Activated CD4-positive, alpha-beta T cell treated with anti-CD3 and anti-CD28 coated beads, Interleukin-2, amount 50 U/mL, for 1 hour (primary cell): Measurements from ENCODE around the gene B3GALT6.

Experiments used
- DNase-seq: peaks from one replicate; pipeline ENCODE4 v3.0.0-alpha.2; 2020

The B3GALT6 gene

DNA sequence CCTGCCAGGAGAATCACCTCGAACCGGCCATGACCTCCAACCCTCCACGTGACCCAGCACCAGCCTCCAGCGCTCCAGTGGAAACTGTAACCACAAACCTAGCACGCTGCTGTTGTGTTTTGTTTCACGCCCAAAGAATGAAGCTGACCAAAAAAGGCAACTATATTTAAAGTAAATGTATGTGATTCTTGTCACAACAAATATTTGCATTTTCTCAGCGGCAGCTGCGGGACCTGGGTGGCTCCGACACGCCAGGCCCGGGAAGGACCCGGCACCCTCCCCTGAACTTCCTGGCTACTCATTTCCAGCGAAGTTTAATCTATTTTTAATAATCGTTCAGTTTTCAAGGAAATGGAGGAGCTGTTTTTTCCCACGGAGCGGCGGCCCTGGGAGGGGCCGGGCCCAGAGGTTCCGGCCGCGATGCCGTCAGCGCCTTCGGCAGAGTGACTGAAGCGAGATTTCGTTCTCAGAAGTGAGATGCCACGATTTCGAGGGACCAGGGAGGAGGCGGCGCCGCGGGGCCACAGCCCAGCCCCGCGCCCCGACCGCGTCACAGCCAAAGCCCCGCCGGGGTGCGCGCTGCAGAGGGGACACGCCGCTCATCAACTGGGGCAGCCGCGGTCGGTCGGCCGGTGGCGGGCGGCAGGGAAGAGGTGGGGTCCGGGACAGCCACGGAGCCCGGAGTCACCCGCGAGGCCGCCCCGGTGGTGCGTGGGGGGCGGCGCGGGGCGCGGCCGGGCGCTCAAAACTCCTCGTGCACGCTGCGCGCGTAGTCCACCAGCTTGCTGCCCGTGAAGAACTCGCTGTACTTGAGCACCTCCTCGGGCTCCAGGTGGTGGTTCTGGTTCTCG, 15.0 kb upstream of the B3GALT6 start:
- peak; percentile 57 for DNase-seq

DNA sequence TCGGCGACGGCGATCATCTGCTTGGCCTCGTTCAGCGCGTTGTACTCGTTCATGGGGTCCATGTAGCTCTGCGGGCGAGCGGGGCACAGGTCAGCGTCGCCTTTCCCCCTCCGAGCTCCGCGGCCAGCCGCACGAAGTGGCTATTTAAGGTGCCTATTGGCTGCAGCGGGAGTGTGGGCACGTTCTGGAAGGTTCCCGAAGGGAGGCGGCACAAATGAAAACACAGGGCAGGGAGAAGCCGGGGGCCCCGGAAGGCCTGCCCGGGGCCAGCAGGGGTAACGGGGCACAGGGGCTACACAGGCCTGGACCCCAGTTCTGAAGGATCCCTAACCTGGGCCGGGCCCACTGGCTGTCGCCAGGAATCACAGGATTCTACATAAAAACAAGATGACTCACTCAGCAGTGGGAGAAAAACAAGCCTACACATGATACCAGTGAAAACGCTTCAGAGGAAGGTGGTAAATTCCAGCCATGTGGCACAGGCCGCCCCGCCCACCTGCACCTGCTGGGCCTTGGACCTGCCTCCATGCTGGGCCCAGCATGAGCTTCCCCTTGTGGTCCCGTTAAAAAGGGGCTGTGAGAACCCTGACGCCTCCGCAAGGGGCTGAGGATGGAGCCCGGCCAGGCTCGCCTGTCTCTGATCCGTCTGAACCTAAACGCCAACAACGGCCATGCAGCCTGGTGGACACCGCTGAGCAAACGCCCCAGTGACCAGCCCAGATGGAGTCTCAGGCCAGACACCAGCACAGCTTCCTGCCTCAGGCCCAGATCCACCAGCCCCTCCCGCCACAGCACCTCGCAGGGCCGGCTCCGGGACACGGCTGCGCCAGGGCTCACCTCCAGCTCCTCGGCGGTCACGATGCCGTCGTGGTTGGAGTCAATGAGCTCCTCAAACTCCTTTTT, 14.2 kb upstream of the B3GALT6 start:
- DNase-seq: no peak

DNA sequence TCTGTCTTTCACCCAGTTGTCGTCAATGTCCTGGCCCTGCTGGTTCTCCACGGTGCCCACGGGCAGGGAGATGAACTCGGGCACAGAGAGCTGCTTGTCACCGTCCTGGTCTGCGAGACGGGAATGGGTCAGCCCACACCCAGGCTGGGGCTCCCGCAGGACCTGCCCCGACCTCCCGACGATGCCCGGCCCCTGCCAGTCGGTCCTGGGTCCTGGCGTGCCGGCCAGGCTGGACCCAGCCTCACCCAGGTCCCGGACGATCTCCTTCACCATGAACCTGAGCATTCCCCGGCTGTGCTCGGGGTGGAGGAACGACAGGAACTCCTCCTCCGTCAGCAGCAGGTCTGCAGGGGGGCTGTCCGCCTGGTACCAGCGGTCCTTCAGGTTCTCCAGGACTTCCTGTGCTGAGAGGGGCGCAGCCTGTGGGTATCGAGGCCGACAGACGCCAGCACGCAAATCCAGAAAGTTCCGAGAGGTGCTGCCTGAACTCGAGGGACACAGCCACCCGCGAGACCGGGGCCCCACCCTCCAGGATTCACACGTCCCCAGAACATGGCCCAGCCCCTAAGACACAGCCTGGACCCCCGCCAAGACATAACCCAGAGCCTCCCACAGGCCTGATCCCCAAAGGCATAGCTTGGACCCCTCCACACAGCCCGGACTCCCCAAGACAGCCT, 13.4 kb upstream of the B3GALT6 start:
- no peak for DNase-seq

DNA sequence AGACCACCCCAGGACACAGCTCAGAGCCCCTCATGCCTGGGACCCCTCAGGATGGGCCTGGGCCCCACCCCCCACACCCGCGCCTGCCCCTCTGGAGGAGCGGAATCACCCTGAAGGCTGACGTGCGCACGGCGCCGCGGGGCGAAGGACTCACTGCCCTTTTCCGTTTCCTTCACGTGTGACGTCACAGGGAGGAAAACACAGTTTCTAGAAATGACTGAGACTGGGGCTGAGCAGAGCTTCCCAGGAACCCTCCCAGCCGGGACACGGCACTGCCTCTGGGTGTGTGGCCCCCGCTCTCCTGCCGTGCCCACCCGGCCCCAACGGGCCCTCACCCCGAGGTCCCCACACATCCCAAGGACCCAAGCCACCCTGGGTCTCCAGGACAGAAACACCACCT, 12.7 kb upstream of the B3GALT6 start:
- peak; percentile 60 for DNase-seq

DNA sequence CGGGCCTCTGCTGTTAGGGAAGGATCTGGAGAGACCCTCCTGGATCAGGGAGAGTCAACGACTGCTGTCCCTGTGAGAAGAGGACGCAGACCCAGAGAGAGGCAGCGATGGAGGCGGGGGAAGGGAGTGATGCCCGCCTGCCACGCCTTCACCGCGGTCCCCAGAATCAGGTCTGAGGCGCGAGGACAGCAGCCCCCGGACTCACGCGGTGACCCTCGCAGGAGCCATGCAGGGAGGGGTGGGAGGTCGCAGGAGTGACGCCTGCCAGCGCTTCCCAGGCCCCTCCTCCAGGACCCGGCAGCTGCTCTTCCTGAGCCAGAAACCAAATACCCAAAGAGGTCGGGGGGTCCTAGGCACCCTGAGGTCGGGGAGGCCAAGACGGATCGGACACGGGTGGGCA, 11.8 kb upstream of the B3GALT6 start:
- no peak for DNase-seq

DNA sequence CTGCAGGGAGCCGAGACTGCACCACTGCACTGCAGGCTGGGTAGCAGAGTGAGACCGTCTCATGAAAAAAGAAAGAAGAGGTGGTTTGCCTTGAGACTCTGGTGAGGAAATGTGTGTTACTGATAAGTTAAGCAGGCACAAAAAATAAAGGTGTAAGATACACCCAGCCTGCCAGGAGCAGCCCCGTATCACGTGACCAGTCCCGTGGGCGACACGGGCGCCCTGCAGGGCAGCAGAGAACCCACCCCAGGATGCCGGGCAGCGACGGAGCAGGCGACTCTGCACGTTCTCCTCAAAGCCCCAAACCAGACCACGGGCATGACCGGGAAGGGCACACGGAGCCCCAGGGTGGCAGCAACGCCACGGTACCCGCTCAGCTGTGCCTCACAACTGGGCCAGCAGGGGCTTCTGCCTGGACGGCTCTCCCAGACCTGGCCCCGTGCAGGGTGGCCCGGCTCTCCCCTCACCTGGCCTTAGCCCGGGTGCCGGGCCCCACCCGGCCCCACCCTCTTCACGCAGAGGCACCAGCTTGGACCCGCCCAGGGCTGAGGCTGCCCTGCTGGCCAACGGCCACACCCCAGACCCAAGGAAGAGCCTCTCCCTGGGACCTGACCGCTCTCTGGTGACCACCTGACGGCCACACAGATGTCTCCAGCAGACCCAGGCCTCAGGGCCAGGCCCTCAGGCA, 10.0 kb upstream of the B3GALT6 start:
- DNase-seq: no peak

DNA sequence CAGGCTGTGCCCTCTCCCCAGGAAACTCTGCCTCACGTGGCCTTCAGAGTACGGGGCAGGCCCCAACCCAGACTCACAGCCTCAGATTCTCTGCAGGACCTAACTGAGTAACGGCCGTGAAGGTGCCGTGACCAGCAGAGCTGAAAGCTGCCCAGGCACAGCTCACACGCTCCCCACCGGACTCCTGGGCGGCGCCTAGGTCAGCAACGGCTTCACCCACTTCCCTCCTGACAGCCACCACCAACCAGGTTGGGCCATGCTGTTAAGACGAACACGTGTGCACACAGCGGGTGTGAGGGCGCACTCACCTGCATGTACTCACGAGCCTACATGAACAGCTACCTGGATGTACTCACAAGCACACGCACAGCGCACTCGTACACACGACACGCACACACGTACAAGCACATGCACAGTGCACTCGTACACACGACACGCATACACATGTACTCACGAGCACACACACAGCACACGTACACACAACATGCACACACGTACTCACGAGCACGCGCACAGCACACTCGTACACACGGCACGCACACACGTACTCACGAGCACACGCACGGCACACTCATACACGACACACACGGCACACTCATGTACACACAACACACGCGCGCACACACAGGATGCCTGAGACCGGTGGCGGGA, 9.3 kb upstream of the B3GALT6 start:
- no peak for DNase-seq

DNA sequence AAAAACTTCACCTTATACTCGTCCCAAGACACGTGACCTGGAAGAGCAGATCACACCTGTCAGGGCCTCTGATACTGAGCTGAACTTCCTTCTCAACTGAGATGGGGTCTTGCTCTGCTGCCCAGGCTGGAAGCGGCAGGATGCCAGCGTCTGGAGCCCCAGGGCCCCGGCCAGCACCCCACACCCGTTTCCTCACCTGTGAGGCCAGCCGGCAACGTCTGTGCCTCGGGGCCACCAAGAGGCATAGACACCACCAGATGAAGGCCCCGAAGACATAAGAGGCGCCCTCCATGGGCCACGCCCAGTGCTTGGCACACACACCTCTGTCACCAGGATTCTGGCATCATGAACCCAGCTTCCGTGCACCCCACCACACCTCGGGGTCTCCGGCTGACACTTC, 8.7 kb upstream of the B3GALT6 start:
- DNase-seq: no peak

DNA sequence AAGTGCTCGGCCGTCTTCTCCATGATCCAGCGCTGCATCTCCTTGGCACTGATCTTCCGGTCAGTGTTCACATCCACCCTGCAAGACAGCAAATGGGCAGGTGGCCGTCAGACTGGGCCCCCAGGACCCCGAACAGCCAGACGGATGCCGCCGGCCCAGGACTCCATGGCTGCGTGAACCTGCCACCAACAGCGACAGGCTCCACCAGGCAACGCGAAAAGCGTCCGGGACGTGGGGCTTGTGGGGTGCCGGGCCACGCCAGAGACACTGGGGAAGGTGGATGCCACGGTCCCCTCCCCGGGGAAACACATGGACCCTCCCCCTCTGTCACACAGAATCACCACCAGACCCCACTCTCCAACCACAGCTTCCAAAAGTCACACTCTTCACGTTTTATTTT, 8.1 kb upstream of the B3GALT6 start:
- no peak for DNase-seq

DNA sequence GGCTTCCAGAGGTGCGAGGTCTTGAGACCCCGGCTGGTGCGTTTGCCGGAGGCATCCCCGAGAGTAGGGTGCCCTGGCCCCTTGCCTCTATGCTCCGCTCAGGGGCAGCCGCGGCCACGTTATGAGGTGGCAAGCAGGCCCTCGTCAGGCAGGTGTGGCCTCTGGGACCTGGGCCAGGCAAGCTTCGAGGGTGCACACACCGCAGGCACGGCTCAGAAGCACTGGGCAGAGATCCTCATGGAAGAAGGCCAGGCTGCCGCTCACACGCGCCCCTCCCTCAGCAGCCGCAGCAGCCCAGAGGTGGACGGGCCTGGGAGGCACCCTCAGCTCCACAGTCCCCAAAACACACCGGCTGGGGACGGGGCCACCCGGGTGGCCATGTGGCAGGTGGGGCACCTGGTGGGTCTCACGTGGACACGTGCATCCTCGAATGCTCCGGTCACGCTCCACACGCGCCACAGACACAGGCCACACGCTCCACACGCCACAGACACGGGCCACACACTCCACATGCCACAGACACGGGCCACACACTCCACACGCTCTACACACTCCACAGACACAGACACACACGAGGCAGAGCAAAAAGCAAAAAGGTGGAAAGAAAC, 6.7 kb upstream of the B3GALT6 start:
- no peak for DNase-seq

DNA sequence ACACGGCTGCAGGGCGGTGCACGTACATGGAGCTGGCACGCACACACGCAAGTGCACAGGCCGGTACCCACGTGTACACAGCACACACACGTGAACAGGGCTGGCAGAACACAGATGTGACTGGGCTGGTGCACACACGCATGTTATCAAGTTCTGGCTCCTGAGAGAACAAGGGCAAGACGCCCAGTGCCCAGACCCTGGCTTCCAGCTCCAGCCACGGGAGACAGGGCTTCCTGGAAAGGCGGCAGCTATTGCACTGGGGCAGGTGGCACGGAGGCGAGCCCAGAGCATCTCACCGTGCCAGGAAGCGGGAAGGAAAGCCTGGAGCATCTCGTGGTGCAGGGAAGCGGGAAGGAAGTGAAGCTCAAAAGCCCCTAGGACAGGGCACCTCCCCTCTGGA, 6.1 kb upstream of the B3GALT6 start:
- no peak for DNase-seq

DNA sequence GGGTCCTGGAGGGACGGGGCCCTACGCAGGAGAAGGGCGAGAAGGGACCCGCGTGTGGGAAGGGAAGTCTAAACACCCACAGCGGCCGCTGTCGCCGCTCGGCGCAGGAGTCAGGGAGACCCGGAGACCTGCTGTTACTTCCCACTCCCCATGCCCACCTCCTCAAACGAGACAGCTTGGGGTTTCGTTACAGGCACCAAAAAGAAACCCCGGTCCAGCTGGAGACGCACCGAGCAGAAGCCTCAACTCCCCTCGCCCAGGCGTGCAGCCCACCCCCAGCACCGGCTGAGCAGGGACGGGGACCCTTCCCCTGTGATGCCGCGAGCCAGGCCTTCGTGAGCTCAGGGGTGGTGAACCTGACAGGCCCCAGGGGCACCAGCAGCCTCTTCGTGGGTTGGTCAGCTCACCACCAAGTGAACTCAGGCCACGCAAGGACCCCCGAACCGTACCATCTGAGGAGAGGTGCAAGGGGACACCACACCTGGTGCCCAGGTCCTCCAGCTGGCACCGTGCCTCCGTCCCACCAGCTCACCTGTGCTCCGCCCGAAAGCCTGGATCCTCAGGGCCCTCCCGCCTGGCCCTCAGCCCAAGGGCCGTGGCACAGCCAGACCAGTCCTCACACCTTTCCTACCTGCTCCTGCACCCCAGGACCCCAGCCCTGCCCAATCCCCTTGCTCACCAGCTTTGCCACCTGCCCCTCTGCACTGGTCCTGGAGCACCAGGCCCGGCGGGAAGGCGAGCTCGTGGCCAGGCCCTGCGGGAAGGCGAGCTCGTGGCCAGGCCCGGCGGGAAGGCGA, 5.3 kb upstream of the B3GALT6 start:
- DNase-seq: no peak

DNA sequence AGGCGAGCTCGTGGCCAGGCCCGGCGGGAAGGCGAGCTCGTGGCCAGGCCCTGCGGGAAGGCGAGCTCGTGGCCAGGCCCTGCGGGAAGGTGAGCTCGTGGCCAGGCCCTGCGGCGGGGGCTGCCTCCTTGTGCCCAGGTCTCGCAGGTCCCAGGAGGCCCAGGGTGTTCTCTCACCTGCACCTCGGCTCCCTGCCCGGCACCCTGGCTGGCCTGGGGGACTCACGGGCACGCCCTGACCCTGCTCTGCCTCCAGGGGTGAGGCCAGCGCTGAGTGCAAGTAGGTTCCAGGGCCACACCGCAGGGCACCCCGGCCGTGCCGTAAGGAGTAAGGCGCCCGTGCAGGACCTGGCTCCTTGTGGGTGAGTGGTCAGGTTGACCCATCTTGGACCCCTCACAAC, 4.7 kb upstream of the B3GALT6 start:
- no peak for DNase-seq

DNA sequence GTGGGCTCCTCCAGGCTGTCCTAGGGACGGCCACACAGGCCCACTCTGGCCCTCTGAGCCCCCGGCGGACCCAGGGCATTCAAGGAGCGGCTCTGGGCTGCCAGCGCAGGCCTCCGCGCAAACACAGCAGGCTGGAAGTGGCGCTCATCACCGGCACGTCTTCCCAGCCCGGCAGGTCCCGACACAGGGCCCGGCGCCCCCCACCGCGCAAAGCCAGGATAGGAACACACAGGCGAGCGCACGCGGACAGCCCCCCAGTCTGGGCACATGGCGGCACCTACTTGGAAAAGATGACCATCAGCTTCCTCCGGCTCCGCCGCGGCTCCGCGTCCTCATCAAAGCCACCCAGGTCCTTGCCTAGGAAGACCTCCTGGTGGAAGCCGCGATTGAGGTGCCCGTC, 3.9 kb upstream of the B3GALT6 start:
- DNase-seq: no peak

DNA sequence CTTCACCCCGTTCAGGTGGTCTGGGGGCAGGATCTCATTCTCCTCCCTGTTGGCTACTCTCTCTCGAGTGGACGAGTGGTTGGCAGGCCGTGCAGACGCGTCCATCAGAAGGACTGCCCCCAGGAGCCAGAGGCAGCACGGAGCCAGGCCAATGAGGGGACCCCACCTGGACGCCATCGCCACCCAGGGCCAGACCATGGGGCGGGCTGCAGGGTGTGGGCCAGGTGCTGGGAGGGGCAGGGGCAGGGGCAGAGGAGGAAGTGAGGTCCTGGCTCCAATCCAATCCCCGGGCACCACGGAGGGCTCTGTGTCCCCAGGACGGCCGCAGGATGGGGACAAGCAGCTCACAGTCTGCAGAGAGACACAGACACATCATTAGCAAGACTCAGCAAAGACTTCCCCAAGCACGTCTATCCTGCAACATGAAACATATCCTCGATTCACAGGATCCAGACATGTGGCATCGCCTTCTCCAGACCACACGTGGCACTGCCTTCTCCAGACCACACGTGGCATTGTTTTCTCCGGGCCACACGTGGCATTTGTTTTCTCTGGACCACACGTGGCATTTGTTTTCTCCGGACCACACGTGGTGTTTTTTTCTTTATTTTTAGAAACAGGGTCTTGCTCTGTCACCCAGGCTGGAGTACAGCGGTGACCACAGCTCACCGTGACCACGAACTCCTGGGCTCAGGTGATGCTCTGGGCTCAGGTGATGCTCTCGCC, 3.3 kb upstream of the B3GALT6 start:
- no peak for DNase-seq

DNA sequence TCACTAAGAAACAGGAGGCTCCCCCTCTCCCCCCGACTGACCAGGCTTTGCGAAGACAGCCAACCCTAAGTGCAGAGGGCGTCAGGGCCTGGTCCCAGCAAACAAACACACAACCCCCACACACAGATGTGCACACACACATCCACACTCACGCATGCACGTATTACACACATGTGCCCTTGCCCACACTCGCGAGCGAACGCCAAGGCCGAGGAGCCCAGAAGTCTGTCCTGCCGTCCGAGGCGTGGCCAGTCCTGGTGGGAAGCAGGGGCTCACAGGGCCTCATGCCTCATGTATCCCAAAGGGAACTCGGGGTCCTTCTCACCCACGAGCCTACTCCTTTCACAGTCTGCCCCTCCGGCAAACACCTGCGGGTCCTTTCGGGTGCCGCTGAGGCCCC, 2.3 kb upstream of the B3GALT6 start:
- DNase-seq: no peak

DNA sequence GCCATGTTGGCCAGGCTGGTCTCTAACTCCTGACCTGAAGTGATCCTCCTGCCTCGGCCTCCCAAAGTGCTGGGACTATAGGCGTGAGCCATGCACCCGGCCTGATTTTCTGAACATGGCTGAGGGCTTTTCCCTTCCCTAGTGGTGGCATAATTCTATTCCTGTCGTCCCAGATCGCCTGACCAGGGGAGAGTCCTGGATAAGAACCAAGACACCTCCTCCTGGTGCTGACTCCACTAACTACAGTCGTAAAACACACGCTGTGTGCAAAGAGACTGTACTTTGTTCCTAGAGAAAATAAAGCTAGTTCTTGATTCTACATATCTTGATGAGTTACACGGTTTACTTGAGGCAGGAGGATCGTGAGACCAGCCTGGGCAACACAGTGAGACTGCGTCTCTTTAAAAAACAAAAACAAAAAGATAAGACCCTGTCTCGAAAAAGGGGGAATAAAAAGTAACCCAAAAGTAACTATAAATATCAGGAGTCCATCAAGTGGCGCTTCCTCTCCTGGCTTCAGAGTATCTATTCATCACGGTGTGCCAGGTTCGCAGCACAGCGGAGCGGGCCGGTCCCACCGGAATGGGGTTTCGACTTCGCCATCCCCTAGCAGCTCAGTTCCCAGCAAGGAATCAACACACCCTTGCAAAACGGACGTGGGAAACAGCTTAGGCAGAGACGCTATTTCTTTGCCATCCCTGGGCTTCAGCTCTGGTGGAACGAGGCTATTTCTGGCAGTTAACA, 1.2 kb upstream of the B3GALT6 start:
- no peak for DNase-seq

DNA sequence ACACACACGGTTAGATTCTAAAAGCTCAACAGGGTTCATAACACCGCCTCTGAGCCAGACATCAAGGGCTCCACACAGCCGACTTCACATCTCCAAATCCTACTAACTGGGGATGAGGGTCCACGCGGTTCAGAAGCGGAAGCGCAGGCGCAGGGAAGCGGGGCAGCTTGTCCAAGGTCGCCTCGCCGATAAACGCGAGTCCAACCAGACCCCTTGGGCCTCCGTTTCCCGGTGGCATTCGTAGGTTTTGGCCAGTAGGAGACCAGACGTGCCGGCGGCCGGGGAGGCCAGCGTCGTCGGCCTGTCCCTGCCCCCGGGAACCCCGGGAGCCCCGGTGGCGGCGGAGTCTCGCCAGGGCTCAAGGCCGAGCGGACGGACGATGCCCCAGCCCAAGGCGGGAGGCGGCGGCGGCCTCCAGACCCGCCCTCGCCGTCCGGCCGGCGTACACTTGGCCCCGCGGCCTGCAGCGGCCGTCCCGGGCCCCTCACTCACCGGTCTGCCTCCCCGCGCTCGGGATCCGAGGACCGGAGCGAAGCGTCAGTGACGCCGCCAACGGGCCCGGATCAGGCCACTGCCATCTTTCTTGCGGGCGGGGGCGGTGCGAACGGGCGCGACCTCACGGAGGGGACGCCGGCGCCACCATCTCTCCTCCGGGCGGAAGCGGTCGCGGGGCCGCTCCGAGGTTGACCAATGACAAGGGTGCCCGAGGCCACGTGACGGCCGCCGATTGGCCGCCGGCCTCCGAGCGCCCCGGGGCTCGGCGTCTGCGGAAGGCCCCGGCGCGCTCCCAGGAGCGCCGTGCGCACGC, 433 bp upstream of the B3GALT6 start, which contains the start of gene SDF4:
SDF4 (minus strand) TSS at position 602 of the 808 bp plus-strand sequence. CDS start 3,229 bp downstream, outside the sequence.
- peak; percentile 96 for DNase-seq
